Activated CD8-positive, alpha-beta memory T cell treated with anti-CD3 and anti-CD28 coated beads for 4 hours (primary cell): ENCODE data around the gene BRCC3.

Source experiments
- DNase-seq, 2 donors: peaks; one replicate each; pipeline ENCODE4 v3.0.0-alpha.2; 2020; ENCODE audit warnings: low read depth in 2 of 2

The BRCC3 gene

GRCh38 chrX:155070975-155071693 lies at the start of gene BRCC3, which contains the start of the genes CMC4 and MTCP1:
TSS of gene BRCC3 (plus strand) at chrX:155071508. CDS start at chrX:155071528, 20 bp downstream.
TSS of gene CMC4 (minus strand) at chrX:155071136. CDS start at chrX:155064023, 7,113 bp downstream.
TSS of gene MTCP1 (minus strand) at chrX:155071136. CDS start at chrX:155066010, 5,126 bp downstream.
- DNase-seq = peak; percentile 48 to 50

DNA sequence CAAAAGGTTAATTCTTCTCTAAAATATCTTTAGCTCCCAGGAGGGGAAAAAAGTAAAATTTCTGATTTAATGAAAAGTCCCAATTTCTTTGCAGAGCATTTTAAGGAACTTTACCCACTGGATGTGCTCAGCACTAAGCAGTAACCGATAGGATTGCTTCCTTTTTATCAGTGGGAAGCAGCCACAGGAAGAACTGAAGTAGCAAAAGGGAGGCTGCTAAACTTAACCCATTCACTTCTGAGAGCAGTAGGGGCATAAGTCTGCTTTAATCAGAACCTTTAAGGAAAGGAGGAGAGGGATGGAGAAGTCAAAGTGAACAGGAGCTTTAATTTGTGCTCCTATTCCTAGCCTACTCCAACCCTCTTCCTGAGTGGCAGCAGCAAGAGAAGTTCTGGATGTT lies 48.7 kb upstream of the BRCC3 start, which contains the start of gene F8:
TSS of gene F8 (minus strand) at position 139 of the 400 bp plus-strand sequence. CDS start 171 bp downstream, outside the sequence.
- DNase-seq = no peak

- DNase-seq = no peak
Observed at GRCh38 chrX:155023907-155024833, 47.1 kb upstream of the BRCC3 start.

DNA sequence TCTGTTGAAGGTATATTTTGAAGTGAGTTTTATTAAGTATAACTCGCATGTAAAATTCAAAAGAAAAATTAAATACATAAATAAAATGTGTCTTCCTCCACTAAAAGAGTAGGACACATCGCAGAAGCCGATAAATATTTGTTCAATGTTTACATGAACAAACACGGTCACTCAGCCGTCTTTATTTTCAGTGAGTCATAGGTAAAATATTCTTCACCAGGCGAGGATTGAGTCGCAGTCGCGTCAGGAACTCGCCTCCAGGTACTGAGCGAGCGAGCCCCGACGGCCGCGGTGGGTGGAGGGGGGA lies 44.9 kb upstream of the BRCC3 start:
- DNase-seq = no peak

- peak; percentile 84 to 92 for DNase-seq
Observed at GRCh38 chrX:155026727-155027508, 44.4 kb upstream of the BRCC3 start, which contains the start of gene FUNDC2. TSS of gene FUNDC2 (plus strand) at chrX:155026844. CDS start at chrX:155026939, 95 bp downstream.

DNA sequence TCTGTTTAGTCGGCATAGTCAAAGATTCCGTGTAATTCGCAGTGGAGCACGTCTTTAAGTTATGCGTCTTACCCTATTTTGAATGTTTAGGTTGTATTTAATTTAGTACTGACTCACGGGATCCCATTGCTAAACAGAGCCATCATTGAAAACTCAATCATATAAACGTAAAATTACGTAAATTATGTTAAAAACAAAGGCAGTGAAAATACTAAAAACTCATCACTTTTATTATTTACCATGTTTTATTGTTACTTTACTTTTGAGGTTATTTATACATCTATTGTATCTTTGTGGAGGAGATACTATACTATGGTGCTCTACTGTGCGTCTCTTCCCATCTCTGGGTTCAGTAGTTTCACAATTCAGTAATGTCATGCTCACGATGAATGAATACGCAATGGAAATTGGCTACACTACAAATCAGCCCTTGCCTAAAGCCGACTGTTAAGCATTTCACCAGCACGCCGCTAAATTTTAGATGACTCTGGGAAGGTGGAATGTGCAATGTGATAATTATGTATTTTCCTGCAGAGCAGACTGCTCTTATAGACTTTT lies 43.7 kb upstream of the BRCC3 start:
- no peak for DNase-seq

DNA sequence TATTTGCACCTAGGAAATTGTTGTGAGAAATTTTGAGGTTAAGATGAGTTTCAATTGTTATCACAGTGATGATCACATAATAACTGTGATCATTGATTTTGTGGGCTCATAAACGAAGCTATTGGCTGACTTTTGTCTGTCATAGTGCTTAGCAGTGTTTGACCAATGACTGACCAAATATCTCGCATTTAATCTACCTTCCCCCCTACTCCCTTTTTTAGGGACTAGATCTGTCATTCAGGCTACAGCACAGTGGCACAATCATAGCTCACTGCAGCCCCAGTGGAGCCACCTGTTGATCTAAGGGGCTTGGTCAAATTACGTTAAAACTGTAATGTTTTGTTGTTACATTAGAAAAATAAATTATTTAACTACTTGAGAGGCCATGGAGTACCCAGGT lies 43.2 kb upstream of the BRCC3 start:
- no peak for DNase-seq

DNA sequence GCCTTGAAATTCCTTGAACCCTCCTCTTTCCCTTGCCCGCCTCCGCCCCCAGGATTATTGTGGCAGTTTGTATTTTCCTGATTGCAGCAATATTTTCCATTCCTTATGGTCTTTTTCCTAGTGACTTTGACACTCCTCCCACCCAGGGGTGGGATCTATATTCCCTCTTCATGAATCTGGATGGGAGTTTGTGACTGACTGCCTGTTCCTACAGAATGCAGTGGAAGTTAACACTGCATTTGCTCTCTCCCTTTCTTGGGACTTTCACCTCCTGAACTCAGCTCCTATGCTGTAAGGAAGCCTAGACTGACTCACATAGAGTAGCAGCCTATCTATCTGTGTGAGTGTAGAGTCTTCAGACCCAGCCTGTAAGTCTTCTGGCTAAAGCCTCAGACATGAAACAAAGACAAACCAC lies 42.4 kb upstream of the BRCC3 start:
- DNase-seq = no peak

GRCh38 chrX:155031657-155032056 lies 39.7 kb upstream of the BRCC3 start:
- DNase-seq = no peak

- DNase-seq = no peak
Observed at GRCh38 chrX:155035688-155036087, 35.6 kb upstream of the BRCC3 start.

- no peak for DNase-seq
Observed at GRCh38 chrX:155046129-155046810, 25.0 kb upstream of the BRCC3 start.

GRCh38 chrX:155046811-155047528 lies 24.3 kb upstream of the BRCC3 start:
- no peak for DNase-seq

GRCh38 chrX:155048977-155049619 lies 22.2 kb upstream of the BRCC3 start:
- no peak for DNase-seq

DNA sequence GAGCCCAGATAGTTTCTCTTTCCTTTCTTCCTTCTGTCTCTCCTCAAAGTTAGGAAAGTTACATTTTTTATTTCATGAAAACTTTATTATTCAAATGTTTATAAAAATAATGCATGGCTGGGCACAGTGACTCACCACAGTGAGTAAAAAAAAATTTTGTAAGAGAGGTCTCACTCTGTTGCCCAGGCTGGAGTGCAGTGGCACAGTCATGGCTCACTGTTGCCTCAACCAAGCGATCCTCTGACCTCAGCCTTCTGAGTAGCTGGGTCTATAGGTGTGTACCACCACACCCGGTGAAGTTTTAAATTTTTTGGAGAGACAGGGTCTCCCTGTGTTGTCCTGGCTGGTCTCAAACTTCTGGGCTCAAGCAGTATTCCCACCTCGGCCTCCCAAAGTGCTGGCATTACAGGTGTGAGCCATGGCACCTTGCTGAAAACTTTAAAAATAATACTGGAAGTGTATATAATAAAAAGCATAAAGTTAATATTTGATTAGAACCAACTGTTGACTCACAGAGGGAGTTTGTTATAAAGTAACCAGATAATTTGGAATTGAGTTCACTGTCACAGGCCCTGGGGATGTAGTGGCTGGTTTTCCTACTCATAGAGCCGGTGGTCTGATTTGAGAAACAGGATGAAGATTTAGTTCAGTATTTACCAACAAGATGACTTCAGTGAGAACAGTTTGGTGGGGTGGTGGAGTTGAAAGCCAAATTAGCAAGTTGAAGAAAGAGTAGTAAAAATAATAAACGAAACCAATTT lies 18.4 kb upstream of the BRCC3 start:
- DNase-seq = no peak

GRCh38 chrX:155053656-155054055 lies 17.7 kb upstream of the BRCC3 start:
- DNase-seq = no peak

- no peak for DNase-seq
Observed at GRCh38 chrX:155054255-155054654, 17.1 kb upstream of the BRCC3 start.

DNA sequence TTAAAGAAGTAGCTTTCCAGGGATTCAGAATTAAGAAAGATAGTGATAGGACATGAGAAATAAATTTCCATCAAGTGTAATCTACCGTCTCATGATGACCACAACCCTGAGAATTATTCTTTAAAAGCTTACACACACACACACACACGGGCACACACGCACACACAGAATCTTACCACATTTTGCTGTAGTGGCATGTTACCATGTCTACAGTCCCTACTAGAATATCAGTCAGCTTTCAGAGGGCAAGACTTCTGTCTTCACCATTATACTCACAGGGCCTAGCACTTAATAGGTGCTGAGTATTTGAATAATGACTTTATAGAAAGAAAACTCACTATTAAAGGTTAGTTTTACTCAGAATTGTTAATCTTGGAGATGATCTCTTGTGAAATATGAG lies 15.8 kb upstream of the BRCC3 start:
- no peak for DNase-seq

DNA sequence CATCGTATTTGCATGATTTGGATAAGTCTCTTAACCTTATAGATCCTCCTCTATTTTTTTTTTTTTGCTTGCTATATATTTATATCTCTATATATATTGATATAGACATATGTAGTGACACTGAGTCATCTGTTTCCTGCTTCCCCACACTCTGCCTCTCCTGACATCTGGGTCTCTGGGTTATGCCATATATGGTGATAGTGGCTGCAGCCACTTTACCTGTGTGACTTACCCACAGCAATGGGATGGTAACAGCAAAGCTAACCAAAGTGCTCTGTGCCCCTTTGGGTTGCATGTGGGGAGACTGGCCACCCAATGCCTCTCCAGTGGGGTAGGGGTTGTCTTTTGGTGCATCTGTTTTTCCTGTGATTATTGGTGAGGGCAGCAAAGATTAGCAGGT lies 14.8 kb upstream of the BRCC3 start:
- no peak for DNase-seq
